ENCODE data around the gene GRK4. TPM values are rescaled to one million over a fixed set of nuclear protein-coding genes. Genes with fewer than 3 reads are reported as not detected.
A peak's percentile ranks its signal among the peaks of the same experiment; 100 is the strongest.

Gene GRK4
- total RNA-seq, 1 experiment from 2014 or later: 4.5 TPM

GRCh38 chr4:2934077-2934812, 29.1 kb upstream of the GRK4 start:
- TF ChIP-seq CTCF (IDR thresholded peaks at IDR 0.05; ENCODE audit: unreplicated experiment): no peak
- POLR2A ChIA-PET: interaction anchor here (1.1 to 4.6 kb wide), 6 partner anchors 20 to 521 kb away, joined by 3 to 120 read pairs (median 8); partner anchors contain the start of genes GRK4, NOP14 and RNF4
- H3K4me3 Mint-ChIP-seq (ENCODE audit: unreplicated experiment): peak overlapping the region; percentile 77
- intact Hi-C loops (cut with micrococcal nuclease): no loop called here
- peaks cover 32% of the 10 kb centered on the region for H3K4me1 Mint-ChIP-seq (ENCODE audit: insufficient read depth, unreplicated experiment)
- CTCF ChIA-PET: no interaction called here
- H3K36me3 Mint-ChIP-seq (ENCODE audit: insufficient read depth, unreplicated experiment): peaks cover 53% of the 10 kb centered on the region
- DNase-seq (ENCODE audit: unreplicated experiment): peak; percentile 47
- no peaks in the 10 kb centered on the region for H3K27me3 Mint-ChIP-seq (ENCODE audit: insufficient read depth, unreplicated experiment)
- no peaks in the 10 kb centered on the region for H3K9me3 Mint-ChIP-seq (ENCODE audit: unreplicated experiment)
- peak overlapping the region; percentile 84 for H3K27ac Mint-ChIP-seq (ENCODE audit: low read depth, unreplicated experiment)
- no TSS peak for BruUV-seq (replicated peaks)

GRCh38 chr4:2934813-2935761, 28.3 kb upstream of the GRK4 start:
- intact Hi-C loops (cut with micrococcal nuclease): loop anchor here (5.0 kb wide), 1 partner anchor 93 kb away; the partner anchor contains the start of gene ADD1
- peak; percentile 89 for DNase-seq (ENCODE audit: unreplicated experiment)
- Mint-ChIP-seq H3K4me3 (ENCODE audit: unreplicated experiment) (peak overlapping the region; percentile 76), H3K36me3 (ENCODE audit: insufficient read depth, unreplicated experiment) (peaks cover 60% of the 10 kb centered on the region), H3K27me3 (ENCODE audit: insufficient read depth, unreplicated experiment) (no peaks in the 10 kb centered on the region), H3K27ac (ENCODE audit: low read depth, unreplicated experiment) (peak overlapping the region; percentile 84), H3K9me3 (ENCODE audit: unreplicated experiment) (no peaks in the 10 kb centered on the region), H3K4me1 (ENCODE audit: insufficient read depth, unreplicated experiment) (peaks cover 33% of the 10 kb centered on the region)
- no peak for TF ChIP-seq CTCF (IDR thresholded peaks at IDR 0.05; ENCODE audit: unreplicated experiment)
- ChIA-PET POLR2A (interaction anchor here (0.6 to 5.3 kb wide), 29 partner anchors 10 to 694 kb away, joined by 3 to 120 read pairs (median 5); partner anchors contain the start of genes FAM193A, GRK4, MXD4 and NOP14), CTCF (interaction anchor here (0.7 to 4.8 kb wide), 4 partner anchors 13 to 177 kb away, joined by 3 to 30 read pairs (median 4); no protein-coding TSS in a partner anchor)
- no TSS peak for BruUV-seq (replicated peaks)

- H3K27ac Mint-ChIP-seq (ENCODE audit: low read depth, unreplicated experiment): peak overlapping the region; percentile 84
- no peaks in the 10 kb centered on the region for H3K27me3 Mint-ChIP-seq (ENCODE audit: insufficient read depth, unreplicated experiment)
- peak overlapping the region; percentile 76 for H3K4me3 Mint-ChIP-seq (ENCODE audit: unreplicated experiment)
- peak; percentile 72 for DNase-seq (ENCODE audit: unreplicated experiment)
- TSS peak; percentile 85 for BruUV-seq (replicated peaks)
- TF ChIP-seq CTCF (IDR thresholded peaks at IDR 0.05; ENCODE audit: unreplicated experiment): no peak
- POLR2A ChIA-PET: interaction anchor here (0.6 to 5.3 kb wide), 36 partner anchors 9 to 695 kb away, joined by 3 to 120 read pairs (median 4); partner anchors contain the start of genes FAM193A, GRK4, MXD4 and NOP14
- no peaks in the 10 kb centered on the region for H3K9me3 Mint-ChIP-seq (ENCODE audit: unreplicated experiment)
- H3K4me1 Mint-ChIP-seq (ENCODE audit: insufficient read depth, unreplicated experiment): peaks cover 33% of the 10 kb centered on the region
- H3K36me3 Mint-ChIP-seq (ENCODE audit: insufficient read depth, unreplicated experiment): peaks cover 60% of the 10 kb centered on the region
- CTCF ChIA-PET: interaction anchor here (0.7 to 4.8 kb wide), 5 partner anchors 12 to 178 kb away, joined by 3 to 30 read pairs (median 4); no protein-coding TSS in a partner anchor
- intact Hi-C loops (cut with micrococcal nuclease): loop anchor here (1.0 to 5.0 kb wide), 4 partner anchors 27 to 179 kb away; partner anchors contain the start of genes ADD1, GRK4, NOP14 and TNIP2
Observed at GRCh38 chr4:2935762-2936743, 27.3 kb upstream of the GRK4 start.

Data from MCF 10A (cell line).